Lung (tissue), 12 donors: ENCODE measurements around the gene UCP1. TPM values are rescaled to one million over a fixed set of nuclear protein-coding genes. Genes with fewer than 3 reads are reported as not detected.

Experiments
- ATAC-seq: fragments of 200-7000 bp; cut with Tn5 transposase; one replicate; pipeline ENCODE4 v1.9.1; 2020; ENCODE audit warnings: moderate number of reproducible peaks; ENCODE audit not compliant: insufficient read depth, low FRiP score
- DNase-seq, 3 donors: peaks; one replicate each; pipeline ENCODE4 v3.0.0-alpha.2; 2013 to 2017
- H3K27ac ChIP-seq, 2 donors: one replicate each; pipeline ENCODE4 v1.5.1; 2013; ENCODE audit warnings: mild to moderate bottlenecking in 2 of 2, moderate library complexity in 2 of 2, control low read depth in 1 of 2, inconsistent platforms in 1 of 2, low read depth in 1 of 2, low read length in 1 of 2
- H3K27me3 ChIP-seq, 3 donors: one replicate each; pipeline ENCODE4 v1.5.1; 2013; ENCODE audit warnings: low read length in 2 of 3; ENCODE audit not compliant: control insufficient read depth in 3 of 3, insufficient read depth in 3 of 3
- H3K36me3 ChIP-seq, 4 donors: one replicate each; pipeline ENCODE4 v1.5.1; 2013; ENCODE audit warnings: low read length in 4 of 4, mild to moderate bottlenecking in 1 of 4, moderate library complexity in 1 of 4; ENCODE audit not compliant: control insufficient read depth in 4 of 4, insufficient read depth in 4 of 4
- H3K4me1 ChIP-seq, 5 donors: one replicate each; pipeline ENCODE4 v1.5.1; 2013; ENCODE audit warnings: low read length in 5 of 5, mild to moderate bottlenecking in 2 of 5, moderate library complexity in 1 of 5; ENCODE audit not compliant: control insufficient read depth in 5 of 5, insufficient read depth in 5 of 5
- H3K4me3 ChIP-seq: one replicate; pipeline ENCODE4 v1.5.1; 2013; ENCODE audit warnings: mild to moderate bottlenecking, control low read depth, moderate library complexity
- H3K9ac ChIP-seq, 2 donors: one replicate each; pipeline ENCODE4 v1.5.1; 2013; ENCODE audit warnings: low read length in 2 of 2, control low read depth in 1 of 2; ENCODE audit not compliant: insufficient read depth in 1 of 2
- H3K9me3 ChIP-seq, 4 donors: one replicate each; pipeline ENCODE4 v1.5.1; 2013; ENCODE audit warnings: low read length in 3 of 4, mild to moderate bottlenecking in 1 of 4, moderate library complexity in 1 of 4; ENCODE audit not compliant: control insufficient read depth in 4 of 4, insufficient read depth in 3 of 4
- WGBS, 2 donors: extraction: QIAGEN DNeasy Blood & Tissue Kit; methylation state at CpG; one replicate each; pipeline ENCODE4 v1.1.7; 2013; 5-methylcytosine and 5-hydroxymethylcytosine counted together
- polyA plus RNA-seq, 2 donors: library from polyadenylated mRNA; stranded (reverse); fragments of 200-250 nt; gene quantifications; one replicate each; pipeline ENCODE4 v1.2.1, GENCODE V29; 2013
- total RNA-seq, 2 donors: library from RNA; depleted of rRNA in 1 of 2; stranded (reverse); fragments of >200 nt in 1 of 2; gene quantifications; one replicate each; pipeline ENCODE4 v1.2.1, GENCODE V29; 2014 to 2021
- TF ChIP-seq, protein P1 (sequence below): IDR thresholded peaks from 2 replicates; pipeline ENCODE4 v1.5.1; 2012; ENCODE audit warnings: mild to moderate bottlenecking; ENCODE audit errors: control extremely low read depth, extremely low read depth
- donor health status: control.
- donor health status: control.
- donor health status: Bipolar disorder and iron deficiency.
- donor health status: healthy.
- donor health status: DM: yes; HTN: yes; CAD: no.

Gene UCP1
- total and polyA plus RNA-seq, 4 donors = 0.03 to 0.40 (median 0.34) TPM; not detected in 1

DNA sequence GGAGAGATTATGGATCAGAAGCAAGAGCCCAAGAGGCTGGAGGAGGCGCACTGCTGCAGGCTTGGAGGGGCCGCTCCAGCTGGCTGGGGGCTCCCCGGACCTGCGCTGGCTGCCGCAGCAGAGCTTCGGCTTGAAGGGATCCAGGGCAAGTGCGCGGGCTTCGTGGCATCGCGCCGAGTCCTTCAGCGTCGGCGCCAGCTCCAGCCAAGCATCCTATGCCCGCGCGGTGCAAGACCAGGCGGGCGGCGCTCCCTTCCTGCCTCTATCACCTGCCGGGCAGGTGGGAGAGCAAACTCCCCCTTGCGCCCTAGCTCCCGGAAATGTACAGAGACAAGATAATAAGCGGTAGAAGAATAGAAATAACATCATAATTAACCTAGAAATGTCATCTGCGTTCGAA is 10.5 kb upstream of the UCP1 start:
- no peak overlapping the region for H3K27ac ChIP-seq
- TF ChIP-seq, protein P1, sequence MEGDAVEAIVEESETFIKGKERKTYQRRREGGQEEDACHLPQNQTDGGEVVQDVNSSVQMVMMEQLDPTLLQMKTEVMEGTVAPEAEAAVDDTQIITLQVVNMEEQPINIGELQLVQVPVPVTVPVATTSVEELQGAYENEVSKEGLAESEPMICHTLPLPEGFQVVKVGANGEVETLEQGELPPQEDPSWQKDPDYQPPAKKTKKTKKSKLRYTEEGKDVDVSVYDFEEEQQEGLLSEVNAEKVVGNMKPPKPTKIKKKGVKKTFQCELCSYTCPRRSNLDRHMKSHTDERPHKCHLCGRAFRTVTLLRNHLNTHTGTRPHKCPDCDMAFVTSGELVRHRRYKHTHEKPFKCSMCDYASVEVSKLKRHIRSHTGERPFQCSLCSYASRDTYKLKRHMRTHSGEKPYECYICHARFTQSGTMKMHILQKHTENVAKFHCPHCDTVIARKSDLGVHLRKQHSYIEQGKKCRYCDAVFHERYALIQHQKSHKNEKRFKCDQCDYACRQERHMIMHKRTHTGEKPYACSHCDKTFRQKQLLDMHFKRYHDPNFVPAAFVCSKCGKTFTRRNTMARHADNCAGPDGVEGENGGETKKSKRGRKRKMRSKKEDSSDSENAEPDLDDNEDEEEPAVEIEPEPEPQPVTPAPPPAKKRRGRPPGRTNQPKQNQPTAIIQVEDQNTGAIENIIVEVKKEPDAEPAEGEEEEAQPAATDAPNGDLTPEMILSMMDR = no peak
- H3K4me1 ChIP-seq = no peaks in the 10 kb centered on the region
- H3K4me3 ChIP-seq = no peak overlapping the region
- WGBS, 2 donors = 15 to 36% methylated on average over 27 of the region's 27 CpGs
- H3K9me3 ChIP-seq = peaks cover 0 to 5% (median 0%) of the 10 kb centered on the region in 4 donors
- no peak for ATAC-seq
- peaks cover 0 to 51% (median 6%) of the 10 kb centered on the region in 3 donors for H3K27me3 ChIP-seq
- H3K36me3 ChIP-seq = no peaks in the 10 kb centered on the region
- peak in 1 of 3 donors; percentile 20 for DNase-seq
- H3K9ac ChIP-seq = no peak overlapping the region

- DNase-seq = no peak
- 76 to 84% methylated on average over 4 of the region's 4 CpGs for WGBS, 2 donors
- Histone ChIP-seq H3K4me3 (no peak overlapping the region), H3K27me3 (peaks cover 0 to 49% (median 20%) of the 10 kb centered on the region in 3 donors), H3K36me3 (no peaks in the 10 kb centered on the region), H3K9ac (no peak overlapping the region), H3K4me1 (no peaks in the 10 kb centered on the region), H3K27ac (no peak overlapping the region), H3K9me3 (peaks cover 0 to 9% (median 0%) of the 10 kb centered on the region in 4 donors)
- ATAC-seq = no peak
- TF ChIP-seq, protein P1 = no peak
Measured at GRCh38 chr4:140575489-140575888, 6.7 kb upstream of the UCP1 start.

GRCh38 chr4:140571620-140572019 is 2.9 kb upstream of the UCP1 start:
- 90 to 92% methylated on average over 2 of the region's 2 CpGs for WGBS, 2 donors
- Histone ChIP-seq H3K36me3 (no peaks in the 10 kb centered on the region), H3K9me3 (peaks cover 0 to 9% (median 0%) of the 10 kb centered on the region in 4 donors), H3K27me3 (peaks cover 5 to 52% (median 45%) of the 10 kb centered on the region in 3 donors), H3K4me3 (no peak overlapping the region), H3K9ac (no peak overlapping the region), H3K4me1 (peaks cover 0 to 14% (median 11%) of the 10 kb centered on the region in 5 donors), H3K27ac (no peak overlapping the region)
- ATAC-seq (no peak), DNase-seq (no peak)
- TF ChIP-seq, protein P1 = no peak

DNA sequence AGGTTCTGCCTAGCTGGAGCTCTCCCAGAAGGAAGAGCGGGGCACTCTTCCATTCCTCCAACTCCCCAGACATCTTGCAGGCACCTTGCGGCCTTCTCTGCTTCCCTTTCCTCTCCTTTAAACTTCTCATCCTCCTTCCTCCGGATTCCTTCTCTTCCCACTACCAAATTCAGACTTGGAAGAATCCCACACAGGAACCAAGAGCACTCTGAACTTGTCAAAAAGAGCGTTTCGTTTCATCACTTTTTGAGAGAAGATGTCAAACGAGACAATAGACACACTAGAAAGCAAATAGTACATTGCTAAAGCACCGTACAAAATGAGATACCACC is 512 bp upstream of the UCP1 start:
- Histone ChIP-seq H3K27ac (no peak overlapping the region), H3K4me1 (peaks cover 0 to 14% (median 11%) of the 10 kb centered on the region in 5 donors), H3K9ac (no peak overlapping the region), H3K36me3 (no peaks in the 10 kb centered on the region), H3K27me3 (peaks cover 5 to 58% (median 56%) of the 10 kb centered on the region in 3 donors), H3K4me3 (no peak overlapping the region), H3K9me3 (peaks cover 0 to 9% (median 0%) of the 10 kb centered on the region in 4 donors)
- WGBS, 2 donors = 55 to 59% methylated on average over 7 of the region's 7 CpGs
- TF ChIP-seq, protein P1 = no peak
- DNase-seq = no peak
- no peak for ATAC-seq
